Neural progenitor cell (in vitro differentiated cells): ENCODE results near the gene ZNF414. TPM values are rescaled to one million over a fixed set of nuclear protein-coding genes. Genes with fewer than 3 reads are reported as not detected.

Source experiments
- DNase-seq: peaks from one replicate; pipeline ENCODE4 v3.0.0-alpha.2; 2016; ENCODE audit warnings: low spot score
- H2AFZ ChIP-seq: fragments of 200-600 bp; sonication (generic); replicated peaks from 2 replicates; pipeline ENCODE4 v1.6.1; 2016; ENCODE audit warnings: antibody characterized with exemption
- H3F3A ChIP-seq: fragments of 200-600 bp; sonication (generic); 2 replicates; pipeline ENCODE4 v1.6.1; 2016; ENCODE audit warnings: antibody characterized with exemption, low read depth
- H3K27ac ChIP-seq: fragments of 200-600 bp; sonication (generic); 2 replicates; pipeline ENCODE4 v1.5.1; 2016; ENCODE audit warnings: mild to moderate bottlenecking
- H3K27me3 ChIP-seq: fragments of 200-600 bp; sonication (generic); 2 replicates; pipeline ENCODE4 v1.6.1; 2016; ENCODE audit warnings: mild to moderate bottlenecking, moderate library complexity
- H3K36me3 ChIP-seq: fragments of 200-600 bp; sonication (generic); 2 replicates; pipeline ENCODE4 v1.5.1; 2016
- H3K4me1 ChIP-seq: fragments of 200-600 bp; sonication (generic); 2 replicates; pipeline ENCODE4 v1.6.1; 2016; ENCODE audit warnings: mixed run types
- H3K4me2 ChIP-seq: fragments of 200-600 bp; sonication (generic); 2 replicates; pipeline ENCODE4 v1.6.1; 2016
- H3K4me3 ChIP-seq: fragments of 200-600 bp; sonication (generic); 2 replicates; pipeline ENCODE4 v1.5.1; 2016
- H3K79me2 ChIP-seq: fragments of 200-600 bp; sonication (generic); 2 replicates; pipeline ENCODE4 v1.6.1; 2016; ENCODE audit warnings: low read depth
- H3K9ac ChIP-seq: fragments of 200-600 bp; sonication (generic); 2 replicates; pipeline ENCODE4 v1.6.1; 2016
- H3K9me3 ChIP-seq: fragments of 200-600 bp; sonication (generic); 2 replicates; pipeline ENCODE4 v1.5.1; 2016; ENCODE audit warnings: low read depth
- H4K20me1 ChIP-seq: fragments of 200-600 bp; sonication (generic); 2 replicates; pipeline ENCODE4 v1.6.1; 2016; ENCODE audit warnings: low read depth
- H3K27ac Mint-ChIP-seq: 3 replicates; pipeline ENCODE4 v1.8.0; 2021; ENCODE audit warnings: mixed read lengths
- H3K27me3 Mint-ChIP-seq: 2 replicates; pipeline ENCODE4 v1.8.0; 2022; ENCODE audit warnings: low read depth, mild to moderate bottlenecking, inconsistent platforms, moderate library complexity, mixed read lengths; ENCODE audit not compliant: insufficient read depth
- H3K36me3 Mint-ChIP-seq: 3 replicates; pipeline ENCODE4 v1.8.0; 2021; ENCODE audit warnings: mixed read lengths
- H3K4me1 Mint-ChIP-seq: 3 replicates; pipeline ENCODE4 v1.8.0; 2021; ENCODE audit warnings: mixed read lengths
- H3K4me3 Mint-ChIP-seq: 3 replicates; pipeline ENCODE4 v1.8.0; 2021; ENCODE audit warnings: mild to moderate bottlenecking, moderate library complexity, mixed read lengths
- H3K9me3 Mint-ChIP-seq: 3 replicates; pipeline ENCODE4 v1.8.0; 2020; ENCODE audit warnings: mixed read lengths
- EZH2 ChIP-seq: fragments of 200-600 bp; sonication (generic); IDR thresholded peaks from 2 replicates; pipeline ENCODE4 v1.6.1; 2017; ENCODE audit warnings: antibody characterized with exemption, mild to moderate bottlenecking, moderate library complexity
- EZH2phosphoT487 ChIP-seq: fragments of 200-600 bp; sonication (generic); IDR thresholded peaks from 2 replicates; pipeline ENCODE4 v1.6.1; 2017; ENCODE audit warnings: antibody characterized with exemption
- total RNA-seq: library from RNA; depleted of rRNA; stranded (reverse); fragments of >200 nt; gene quantifications from 2 replicates; pipeline ENCODE4 v1.2.3, GENCODE V29; 2015; ENCODE audit warnings: low replicate concordance
- TF ChIP-seq, protein P1 (sequence below): fragments of 200-600 bp; sonication (generic); IDR thresholded peaks from 2 replicates; pipeline ENCODE4 v1.5.1; 2017; ENCODE audit warnings: antibody characterized with exemption, mild to moderate bottlenecking

Gene ZNF414
- total RNA-seq, 1 donor from 2014 or later = 1.8 TPM

GRCh38 chr19:8461891-8462290 lies 52.1 kb downstream of the ZNF414 start:
- Mint-ChIP-seq H3K36me3 (peaks cover 35% of the 10 kb centered on the region), H3K9me3 (no peaks in the 10 kb centered on the region)
- no peak overlapping the region for H3K27ac ChIP-seq

GRCh38 chr19:8461376-8461775 lies 52.6 kb downstream of the ZNF414 start:
- Mint-ChIP-seq H3K36me3 (peaks cover 37% of the 10 kb centered on the region), H3K27me3 (peaks cover 6% of the 10 kb centered on the region), H3K4me3 (no peak overlapping the region), H3K9me3 (no peaks in the 10 kb centered on the region), H3K27ac (no peak overlapping the region), H3K4me1 (peaks cover 29% of the 10 kb centered on the region)
- Histone ChIP-seq H3K79me2 (peaks cover 100% of the 10 kb centered on the region), H3K36me3 (peaks cover 26% of the 10 kb centered on the region), H4K20me1 (peaks cover 100% of the 10 kb centered on the region), H3K27ac (no peak overlapping the region), H3F3A (peaks cover 14% of the 10 kb centered on the region), H3K27me3 (no peaks in the 10 kb centered on the region), H3K9ac (no peak overlapping the region), H3K4me1 (peaks cover 26% of the 10 kb centered on the region), H3K4me3 (no peak overlapping the region), H3K4me2 (no peak overlapping the region), H2AFZ (no peak overlapping the region), H3K9me3 (no peaks in the 10 kb centered on the region)
- no peak for DNase-seq
- no peak for TF ChIP-seq EZH2phosphoT487
- TF ChIP-seq EZH2 = no peak
- TF ChIP-seq, protein P1, sequence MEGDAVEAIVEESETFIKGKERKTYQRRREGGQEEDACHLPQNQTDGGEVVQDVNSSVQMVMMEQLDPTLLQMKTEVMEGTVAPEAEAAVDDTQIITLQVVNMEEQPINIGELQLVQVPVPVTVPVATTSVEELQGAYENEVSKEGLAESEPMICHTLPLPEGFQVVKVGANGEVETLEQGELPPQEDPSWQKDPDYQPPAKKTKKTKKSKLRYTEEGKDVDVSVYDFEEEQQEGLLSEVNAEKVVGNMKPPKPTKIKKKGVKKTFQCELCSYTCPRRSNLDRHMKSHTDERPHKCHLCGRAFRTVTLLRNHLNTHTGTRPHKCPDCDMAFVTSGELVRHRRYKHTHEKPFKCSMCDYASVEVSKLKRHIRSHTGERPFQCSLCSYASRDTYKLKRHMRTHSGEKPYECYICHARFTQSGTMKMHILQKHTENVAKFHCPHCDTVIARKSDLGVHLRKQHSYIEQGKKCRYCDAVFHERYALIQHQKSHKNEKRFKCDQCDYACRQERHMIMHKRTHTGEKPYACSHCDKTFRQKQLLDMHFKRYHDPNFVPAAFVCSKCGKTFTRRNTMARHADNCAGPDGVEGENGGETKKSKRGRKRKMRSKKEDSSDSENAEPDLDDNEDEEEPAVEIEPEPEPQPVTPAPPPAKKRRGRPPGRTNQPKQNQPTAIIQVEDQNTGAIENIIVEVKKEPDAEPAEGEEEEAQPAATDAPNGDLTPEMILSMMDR = no peak

More at GRCh38 chr19:8461891-8462290, 52.1 kb downstream of the ZNF414 start:
- no peak overlapping the region for H3K4me3 ChIP-seq
- H3K9ac ChIP-seq = no peak overlapping the region
- H3K36me3 ChIP-seq = peaks cover 23% of the 10 kb centered on the region
- Mint-ChIP-seq H3K27ac (no peak overlapping the region), H3K4me1 (peaks cover 28% of the 10 kb centered on the region), H3K4me3 (no peak overlapping the region), H3K27me3 (peaks cover 6% of the 10 kb centered on the region)
- H2AFZ ChIP-seq = no peak overlapping the region
- no peak for TF ChIP-seq EZH2
- no peak for TF ChIP-seq EZH2phosphoT487
- TF ChIP-seq, protein P1 = no peak
- no peaks in the 10 kb centered on the region for H3K9me3 ChIP-seq
- peaks cover 14% of the 10 kb centered on the region for H3F3A ChIP-seq
- no peak overlapping the region for H3K4me2 ChIP-seq
- peaks cover 99% of the 10 kb centered on the region for H4K20me1 ChIP-seq
- peaks cover 23% of the 10 kb centered on the region for H3K4me1 ChIP-seq
- no peaks in the 10 kb centered on the region for H3K27me3 ChIP-seq
- DNase-seq = no peak
- H3K79me2 ChIP-seq = peaks cover 98% of the 10 kb centered on the region

DNA sequence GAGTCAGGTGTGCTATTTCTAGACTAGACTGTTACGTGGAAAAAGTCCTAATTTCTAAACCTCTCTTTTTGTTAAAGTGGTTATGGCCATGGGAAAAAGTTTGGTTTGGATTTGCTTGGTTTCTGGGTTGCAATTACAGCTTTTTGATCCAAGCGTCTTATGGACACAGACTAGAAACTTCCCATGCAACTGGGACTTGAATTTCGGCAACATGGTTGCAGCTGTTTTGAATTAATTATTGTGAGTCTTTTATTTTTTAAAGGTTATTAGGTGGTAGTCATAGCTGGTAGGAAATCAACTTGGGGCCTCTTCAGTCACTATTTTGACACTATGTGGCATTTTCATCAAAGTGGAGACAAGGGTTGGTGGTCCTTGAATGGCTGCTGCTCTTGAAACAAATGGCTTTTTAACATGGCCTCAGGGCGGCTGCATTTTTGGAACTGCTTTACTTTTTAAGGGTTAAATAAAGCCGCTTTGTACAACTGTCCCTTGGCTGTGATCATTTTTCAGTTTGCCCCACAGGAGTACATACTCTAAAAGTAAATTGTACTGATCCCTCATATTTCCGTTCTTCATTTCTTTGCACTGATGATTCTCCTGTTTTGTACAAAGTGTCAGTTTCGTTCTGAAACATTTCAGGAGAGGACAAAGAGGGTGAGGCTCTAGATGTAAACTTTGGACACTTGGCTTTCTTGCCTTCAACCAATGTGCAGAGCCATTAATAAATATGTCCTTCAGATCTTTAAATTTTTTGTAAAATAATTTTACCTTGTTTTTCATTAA lies 53.3 kb downstream of the ZNF414 start:
- H3K27ac Mint-ChIP-seq = no peak overlapping the region
- DNase-seq = no peak
- H3K4me1 Mint-ChIP-seq = peaks cover 31% of the 10 kb centered on the region
- Histone ChIP-seq H4K20me1 (peaks cover 100% of the 10 kb centered on the region), H3K9ac (no peak overlapping the region), H3K4me1 (peaks cover 26% of the 10 kb centered on the region), H2AFZ (no peak overlapping the region), H3K4me3 (no peak overlapping the region), H3K36me3 (peaks cover 22% of the 10 kb centered on the region), H3K27me3 (no peaks in the 10 kb centered on the region), H3K9me3 (no peaks in the 10 kb centered on the region), H3K79me2 (peaks cover 100% of the 10 kb centered on the region), H3F3A (peaks cover 17% of the 10 kb centered on the region), H3K27ac (no peak overlapping the region), H3K4me2 (no peak overlapping the region)
- no peaks in the 10 kb centered on the region for H3K9me3 Mint-ChIP-seq
- H3K36me3 Mint-ChIP-seq = peaks cover 37% of the 10 kb centered on the region
- H3K27me3 Mint-ChIP-seq = peaks cover 6% of the 10 kb centered on the region
- TF ChIP-seq, protein P1 = no peak
- TF ChIP-seq EZH2phosphoT487 = no peak
- TF ChIP-seq EZH2 = no peak
- H3K4me3 Mint-ChIP-seq = no peak overlapping the region

Other genes starting within 250 kb of the ZNF414 start
- gene CD320, start 205.8 kb downstream of the ZNF414 start, total RNA-seq = 22.4 and 52.5 TPM in 2 replicates
- 21.0 and 54.1 TPM in 2 replicates for gene NDUFA7, start 192.8 kb downstream of the ZNF414 start, total RNA-seq
- gene RPS28, start 192.7 kb downstream of the ZNF414 start, total RNA-seq = 296 and 550 TPM in 2 replicates
- gene KANK3, start 170.9 kb downstream of the ZNF414 start, total RNA-seq = 1.9 TPM in 1 of 2 replicates, not detected in the other
- gene ANGPTL4, start 150.0 kb downstream of the ZNF414 start, total RNA-seq = 1.9 TPM in 1 of 2 replicates, not detected in the other
- gene RAB11B, start 123.8 kb downstream of the ZNF414 start, total RNA-seq = 17.1 and 32.3 TPM in 2 replicates
- 27.0 and 72.7 TPM in 2 replicates for gene MARCHF2, start 100.9 kb downstream of the ZNF414 start, total RNA-seq
- gene HNRNPM, start 69.2 kb downstream of the ZNF414 start, total RNA-seq = 118 and 156 TPM in 2 replicates
- gene PRAM1, start 11.5 kb downstream of the ZNF414 start, total RNA-seq = 0.22 and 0.56 TPM in 2 replicates
- 0.09 and 0.15 TPM in 2 replicates for gene MYO1F, start 63.3 kb upstream of the ZNF414 start, total RNA-seq
- gene ADAMTS10, start 96.5 kb upstream of the ZNF414 start, total RNA-seq = 5.8 and 7.9 TPM in 2 replicates
- gene NFILZ, start 116.5 kb upstream of the ZNF414 start, total RNA-seq = not detected in 2 replicates
- gene ACTL9, start 184.6 kb upstream of the ZNF414 start, total RNA-seq = not detected in 2 replicates
- not detected in 2 replicates for gene OR2Z1, start 207.5 kb upstream of the ZNF414 start, total RNA-seq